Stimulated activated CD4-positive, alpha-beta T cell treated with anti-CD3 and anti-CD28 coated beads, Interleukin-2, amount 100 ng/mL, for 4 hours (primary cell): Measurements from ENCODE around the gene AGFG2.
A peak's percentile ranks its signal among the peaks of the same experiment; 100 is the strongest.
"Not testable (repeated sequence)": the region's sequence is repeated elsewhere in the genome, so short reads cannot be mapped to it uniquely, and the experiment has no call there.

Source experiments
- DNase-seq: peaks from one replicate; pipeline ENCODE4 v3.0.0-alpha.2; 2020; ENCODE audit warnings: low read depth

AGFG2 gene

GRCh38 chr7:100552532-100552931 lies 13.5 kb downstream of the AGFG2 start:
- no peak for DNase-seq

GRCh38 chr7:100553032-100553431 lies 14.0 kb downstream of the AGFG2 start:
- no peak for DNase-seq

GRCh38 chr7:100555701-100556100 lies 16.7 kb downstream of the AGFG2 start:
- no peak for DNase-seq

GRCh38 chr7:100556541-100556940 lies 17.5 kb downstream of the AGFG2 start:
- no peak for DNase-seq

GRCh38 chr7:100559127-100559526 lies 20.1 kb downstream of the AGFG2 start:
- no peak for DNase-seq

GRCh38 chr7:100561491-100562194 lies 22.6 kb downstream of the AGFG2 start:
- DNase-seq, result no peak

GRCh38 chr7:100562195-100563099 lies 23.4 kb downstream of the AGFG2 start:
- no peak for DNase-seq

GRCh38 chr7:100563100-100563564 lies 24.1 kb downstream of the AGFG2 start:
- no peak for DNase-seq

- peak; percentile 75 for DNase-seq
Observed at GRCh38 chr7:100563809-100564400, 24.9 kb downstream of the AGFG2 start.

- DNase-seq, result not testable (repeated sequence)
Observed at GRCh38 chr7:100564405-100564804, 25.4 kb downstream of the AGFG2 start.

GRCh38 chr7:100565133-100565571 lies 26.1 kb downstream of the AGFG2 start:
- no peak for DNase-seq

- no peak for DNase-seq
Observed at GRCh38 chr7:100566018-100566531, 27.1 kb downstream of the AGFG2 start.

GRCh38 chr7:100567031-100567730 lies 28.2 kb downstream of the AGFG2 start:
- no peak for DNase-seq

- no peak for DNase-seq
Observed at GRCh38 chr7:100567751-100568175, 28.8 kb downstream of the AGFG2 start.

GRCh38 chr7:100568176-100568895 lies 29.3 kb downstream of the AGFG2 start:
- DNase-seq, result no peak

GRCh38 chr7:100568896-100569844 lies 30.2 kb downstream of the AGFG2 start:
- no peak for DNase-seq

GRCh38 chr7:100570954-100571828 lies 32.2 kb downstream of the AGFG2 start:
- no peak for DNase-seq

GRCh38 chr7:100571829-100572116 lies 32.8 kb downstream of the AGFG2 start:
- no peak for DNase-seq
